ENCODE measurements around the gene ASPSCR1. TPM values are rescaled to one million over a fixed set of nuclear protein-coding genes. Genes with fewer than 3 reads are reported as not detected.

ASPSCR1 gene
- total and polyA plus RNA-seq, 2 of the 4 experiments (the other 2 are of a cell fraction): 7.2 to 17.2 TPM

- H4K8ac ChIP-seq (ENCODE audit: low read depth in 2 of 2, low read length in 2 of 2): no peak overlapping the region
- ATAC-seq (ENCODE audit: low read depth) (no peak), DNase-seq (no peak)
- no peak overlapping the region for H2BK15ac ChIP-seq (ENCODE audit: low read depth, low read length)
- H3K9ac ChIP-seq (ENCODE audit: low read depth, low read length): no peak overlapping the region
- no peak overlapping the region for H3K23ac ChIP-seq (ENCODE audit: low read depth, low read length)
- H3K14ac ChIP-seq (replicated peaks; ENCODE audit: low read depth, low read length): no peak overlapping the region
- H3K4me2 ChIP-seq (ENCODE audit: low read depth, low read length): no peak overlapping the region
- H3K36me3 ChIP-seq (ENCODE audit: control insufficient read depth, insufficient read depth, low read length): peaks cover 81% of the 10 kb centered on the region
- H3K18ac ChIP-seq (ENCODE audit: low read depth, low read length): no peak overlapping the region
- no peak overlapping the region for H2BK120ac ChIP-seq (ENCODE audit: low read depth, low read length)
- H3K56ac ChIP-seq (ENCODE audit: extremely low read depth, insufficient read depth, low read length): no peak overlapping the region
- dilution Hi-C loops (cut with HindIII; ENCODE audit: low sequenced_read_pairs, unreplicated experiment): no loop called here
- POLR2A ChIA-PET (ENCODE audit: unreplicated experiment): interaction anchor here (1.3 kb wide), 1 partner anchor 8 kb away, joined by 3 read pairs; no protein-coding TSS in a partner anchor
- H4K20me1 ChIP-seq (ENCODE audit: insufficient read depth, low read length): no peaks in the 10 kb centered on the region; the same call in none of the 2 replicates
- H3K4me1 ChIP-seq (ENCODE audit: control insufficient read depth, insufficient read depth, low read length): no peaks in the 10 kb centered on the region; the same call in 1 of the 2 replicates
- no peak overlapping the region for H3K27ac ChIP-seq (ENCODE audit: insufficient read depth, low read length)
- in situ Hi-C loops (cut with MboI; ENCODE audit: low sequenced_read_pairs): no loop called here
- no peaks in the 10 kb centered on the region for H3K9me3 ChIP-seq (ENCODE audit: control insufficient read depth, insufficient read depth, low read length)
- intact Hi-C loops (cut with micrococcal nuclease): no loop called here
- TF ChIP-seq RCOR1 (IDR thresholded peaks at IDR 0.05; ENCODE audit: insufficient replicate concordance, low read length): no peak
- no peak for TF ChIP-seq BHLHE40 (IDR thresholded peaks at IDR 0.05; ENCODE audit: low read depth, low read length)
- no peak for TF ChIP-seq MAZ (IDR thresholded peaks at IDR 0.05; ENCODE audit: borderline replicate concordance, low read depth, low read length)
- TF ChIP-seq NFE2L2 (IDR thresholded peaks at IDR 0.05; ENCODE audit: low read depth, low read length): no peak
- no peak for TF ChIP-seq MXI1 (IDR thresholded peaks at IDR 0.05; ENCODE audit: borderline replicate concordance, low read depth, low read length)
- TF ChIP-seq MAFK (IDR thresholded peaks at IDR 0.05; ENCODE audit: low read depth, low read length): no peak
- TF ChIP-seq CEBPB (IDR thresholded peaks at IDR 0.05; ENCODE audit: low read depth, low read length): no peak
- no peak for TF ChIP-seq RAD21 (IDR thresholded peaks at IDR 0.05; ENCODE audit: low read length)
- TF ChIP-seq CHD1 (IDR thresholded peaks at IDR 0.05; ENCODE audit: low read depth, low read length): no peak
- TF ChIP-seq FOS (IDR thresholded peaks at IDR 0.05; ENCODE audit: low read depth, low read length): no peak
- TF ChIP-seq CTCF (conservative IDR thresholded peaks at IDR 0.05; ENCODE audit: low read depth, low read length): no peak
- no peak for TF ChIP-seq ELK1 (IDR thresholded peaks at IDR 0.05; ENCODE audit: borderline replicate concordance, low read depth, low read length)
- H2AK9ac ChIP-seq (replicated peaks; ENCODE audit: low read depth, low read length, poor library complexity): no peak overlapping the region
- no peak overlapping the region for H2AK5ac ChIP-seq (ENCODE audit: low read depth, low read length)
- CTCF ChIA-PET: no interaction called here
- no peaks in the 10 kb centered on the region for H3K27me3 ChIP-seq (ENCODE audit: control insufficient read depth, insufficient read depth, low read length)
- H3K4me3 ChIP-seq (ENCODE audit: insufficient read depth, low read depth, low read length): no peak overlapping the region
- no peak overlapping the region for H2BK5ac ChIP-seq (ENCODE audit: low read depth, low read length, poor library complexity, severe bottlenecking)
- no peak overlapping the region for H2AFZ ChIP-seq (replicated peaks; ENCODE audit: low read length, poor library complexity)
- no TSS peak for BruUV-seq (replicated peaks)
- no peaks in the 10 kb centered on the region for H3K9me1 ChIP-seq (ENCODE audit: insufficient read depth, low read length)
- no peak overlapping the region for H3K4ac ChIP-seq (ENCODE audit: low read depth, low read length)
- H4K5ac ChIP-seq (ENCODE audit: low read depth, low read length): no peak overlapping the region
- H2BK20ac ChIP-seq (ENCODE audit: low read depth, low read length): no peak overlapping the region
- no peak overlapping the region for H4K91ac ChIP-seq (ENCODE audit: insufficient read depth, low read depth, low read length)
- H3K79me1 ChIP-seq (ENCODE audit: low read depth in 1 of 2, low read length in 2 of 2): peaks cover 11 to 24% of the 10 kb centered on the region in 2 experiments; a peak in 3 of 4 replicates
- WGBS, 2 experiments (ENCODE audit: extremely low coverage in 2 of 2, insufficient read length in 1 of 2): 88% methylated on average over 15 of the region's 19 CpGs; no CpG with 5 or more reads in 1 of the 2 experiments
Measured at GRCh38 chr17:82059272-82060000, 82.0 kb downstream of the ASPSCR1 start.
